Activated T-cell treated with anti-CD3 and anti-CD28 coated beads, Interleukin-2, amount 50 U/mL, for 72 hours (primary cell): Measurements from ENCODE around the gene PALLD. TPM values are rescaled to one million over a fixed set of nuclear protein-coding genes. Genes with fewer than 3 reads are reported as not detected.

Source experiments
- ATAC-seq, 2 donors: fragments of 150-1000 bp; cut with Tn5 transposase; replicated peaks in 1 of 2; 2 replicates each; pipeline ENCODE4 v1.10.0; 2021; ENCODE audit warnings: moderate library complexity in 2 of 2, mild to moderate bottlenecking in 1 of 2
- DNase-seq, 2 donors: peaks; one replicate each; pipeline ENCODE4 v3.0.0; 2021 to 2022; ENCODE audit warnings: mixed read lengths in 1 of 2
- H3K27ac Mint-ChIP-seq: one replicate; pipeline ENCODE4 v1.8.0; 2022; ENCODE audit warnings: mild to moderate bottlenecking, moderate library complexity, mixed read lengths
- H3K27me3 Mint-ChIP-seq: one replicate; pipeline ENCODE4 v1.8.0; 2022; ENCODE audit warnings: low read depth, mixed read lengths
- H3K36me3 Mint-ChIP-seq, 2 donors: one replicate each; pipeline ENCODE4 v1.8.0; 2022; ENCODE audit warnings: mixed read lengths in 2 of 2, mild to moderate bottlenecking in 1 of 2; ENCODE audit not compliant: insufficient read depth in 2 of 2
- H3K4me1 Mint-ChIP-seq: one replicate; pipeline ENCODE4 v1.8.0; 2022; ENCODE audit warnings: low read depth, mixed read lengths
- H3K4me3 Mint-ChIP-seq, 2 donors: one replicate each; pipeline ENCODE4 v1.8.0; 2022; ENCODE audit warnings: mild to moderate bottlenecking in 2 of 2, mixed read lengths in 2 of 2, moderate library complexity in 2 of 2
- H3K9me3 Mint-ChIP-seq, 2 donors: one replicate each; pipeline ENCODE4 v1.8.0; 2022; ENCODE audit warnings: mixed read lengths in 2 of 2
- total RNA-seq, 2 donors: library from RNA; stranded (reverse); gene quantifications; one replicate each; pipeline ENCODE4 v1.2.3, GENCODE V29; 2022

The PALLD gene
- total RNA-seq, 2 donors from 2014 or later: 13.5 to 16.7 TPM

DNA sequence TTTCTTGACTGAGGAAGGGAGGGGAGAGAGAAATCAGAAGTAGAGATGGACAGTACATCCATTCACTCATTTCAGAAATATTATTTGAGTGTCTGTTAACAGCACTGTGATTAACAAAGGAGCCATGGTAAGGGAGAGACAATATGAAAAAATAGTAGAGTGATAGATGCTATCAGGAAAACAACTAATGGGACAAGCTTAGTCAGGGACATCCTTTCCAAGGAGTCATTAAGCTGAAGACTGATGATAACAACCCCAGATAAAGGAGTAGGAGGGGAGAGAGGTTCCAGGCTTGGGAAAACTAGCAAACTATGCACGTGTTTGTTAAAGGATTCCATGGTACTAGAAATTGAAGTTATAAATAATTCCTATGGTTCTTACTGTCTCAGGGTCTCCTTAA, 391.0 kb downstream of the PALLD start:
- peaks cover 1 to 3% of the 10 kb centered on the region in 2 donors for H3K36me3 Mint-ChIP-seq
- ATAC-seq (no peak), DNase-seq (no peak)
- H3K27ac Mint-ChIP-seq: no peak overlapping the region
- no peak overlapping the region for H3K4me3 Mint-ChIP-seq
- no peaks in the 10 kb centered on the region for H3K27me3 Mint-ChIP-seq
- H3K4me1 Mint-ChIP-seq: peaks cover 8% of the 10 kb centered on the region
- no peaks in the 10 kb centered on the region for H3K9me3 Mint-ChIP-seq

DNA sequence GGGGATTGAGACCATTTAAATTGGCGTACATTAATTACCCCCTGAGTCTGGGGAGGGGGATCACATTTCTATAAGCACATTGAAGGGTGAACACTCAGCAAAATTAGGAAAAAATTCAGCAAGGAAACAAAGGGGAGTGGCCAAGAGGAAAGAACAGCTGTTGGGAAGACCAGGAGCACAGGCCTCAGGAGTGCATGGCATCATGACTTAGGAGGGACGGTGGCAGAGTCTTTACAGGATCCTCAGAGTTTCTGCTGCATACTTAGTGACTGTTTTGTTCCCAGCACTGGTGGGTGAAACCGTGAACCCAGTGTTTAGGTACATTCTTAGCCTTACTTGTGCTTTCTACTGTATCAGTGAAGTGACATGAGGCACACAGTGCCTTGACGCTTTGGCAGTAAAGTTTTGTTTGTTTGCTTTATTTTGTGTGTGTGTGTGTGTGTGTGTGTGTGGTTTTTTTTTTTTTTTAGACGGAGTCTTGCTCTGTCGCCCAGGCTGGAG, 391.9 kb downstream of the PALLD start:
- no peaks in the 10 kb centered on the region for H3K9me3 Mint-ChIP-seq
- H3K36me3 Mint-ChIP-seq: peaks cover 1 to 7% of the 10 kb centered on the region in 2 donors
- ATAC-seq (peak in 1 of 2 donors; percentile 49), DNase-seq (no peak)
- H3K4me1 Mint-ChIP-seq: peaks cover 8% of the 10 kb centered on the region
- no peak overlapping the region for H3K4me3 Mint-ChIP-seq
- no peaks in the 10 kb centered on the region for H3K27me3 Mint-ChIP-seq
- no peak overlapping the region for H3K27ac Mint-ChIP-seq

DNA sequence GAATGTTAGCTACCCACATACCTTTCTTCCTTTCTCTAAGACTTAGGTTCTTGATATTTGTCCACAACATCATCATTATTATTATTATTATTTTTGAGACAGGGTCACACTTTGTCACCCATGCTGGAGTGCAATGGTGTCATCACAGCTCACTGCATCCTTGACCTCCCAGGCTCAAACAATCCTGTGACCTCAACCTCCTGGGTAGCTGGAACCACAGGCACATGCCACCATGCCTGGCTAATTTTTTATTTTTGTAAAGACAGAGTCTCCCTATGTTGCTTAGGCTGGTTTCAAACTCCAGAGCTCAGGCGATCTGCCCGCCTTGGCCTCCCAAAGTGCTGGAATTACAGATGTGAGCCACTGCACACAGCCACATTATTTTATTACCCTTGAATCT, 394.2 kb downstream of the PALLD start:
- no peak overlapping the region for H3K4me3 Mint-ChIP-seq
- no peak for ATAC-seq
- H3K27me3 Mint-ChIP-seq: no peaks in the 10 kb centered on the region
- no peak for DNase-seq
- H3K9me3 Mint-ChIP-seq: no peaks in the 10 kb centered on the region
- peaks cover 8% of the 10 kb centered on the region for H3K4me1 Mint-ChIP-seq
- no peak overlapping the region for H3K27ac Mint-ChIP-seq
- H3K36me3 Mint-ChIP-seq: peaks cover 3 to 13% of the 10 kb centered on the region in 2 donors

GRCh38 chr4:168891688-168892087, 394.8 kb downstream of the PALLD start:
- Mint-ChIP-seq H3K4me1 (peaks cover 8% of the 10 kb centered on the region), H3K27ac (no peak overlapping the region), H3K9me3 (no peaks in the 10 kb centered on the region), H3K4me3 (no peak overlapping the region), H3K27me3 (no peaks in the 10 kb centered on the region), H3K36me3 (peaks cover 3 to 13% of the 10 kb centered on the region in 2 donors)
- DNase-seq: no peak
- ATAC-seq: no peak

- no peaks in the 10 kb centered on the region for H3K9me3 Mint-ChIP-seq
- H3K36me3 Mint-ChIP-seq: peaks cover 3 to 13% of the 10 kb centered on the region in 2 donors
- H3K4me1 Mint-ChIP-seq: peaks cover 8% of the 10 kb centered on the region
These were observed 395.6 kb downstream of the PALLD start for GRCh38 chr4:168892475-168892874.

GRCh38 chr4:168893205-168893604, 396.4 kb downstream of the PALLD start:
- peaks cover 7% of the 10 kb centered on the region for H3K4me1 Mint-ChIP-seq
- H3K9me3 Mint-ChIP-seq: no peaks in the 10 kb centered on the region
- DNase-seq (no peak), ATAC-seq (no peak)
- no peak overlapping the region for H3K27ac Mint-ChIP-seq
- no peak overlapping the region for H3K4me3 Mint-ChIP-seq
- no peaks in the 10 kb centered on the region for H3K27me3 Mint-ChIP-seq
- H3K36me3 Mint-ChIP-seq: peaks cover 3 to 13% of the 10 kb centered on the region in 2 donors

More at GRCh38 chr4:168892475-168892874, 395.6 kb downstream of the PALLD start:
- no peak overlapping the region for H3K4me3 Mint-ChIP-seq
- no peak for ATAC-seq
- DNase-seq: no peak
- H3K27ac Mint-ChIP-seq: no peak overlapping the region
- H3K27me3 Mint-ChIP-seq: no peaks in the 10 kb centered on the region

DNA sequence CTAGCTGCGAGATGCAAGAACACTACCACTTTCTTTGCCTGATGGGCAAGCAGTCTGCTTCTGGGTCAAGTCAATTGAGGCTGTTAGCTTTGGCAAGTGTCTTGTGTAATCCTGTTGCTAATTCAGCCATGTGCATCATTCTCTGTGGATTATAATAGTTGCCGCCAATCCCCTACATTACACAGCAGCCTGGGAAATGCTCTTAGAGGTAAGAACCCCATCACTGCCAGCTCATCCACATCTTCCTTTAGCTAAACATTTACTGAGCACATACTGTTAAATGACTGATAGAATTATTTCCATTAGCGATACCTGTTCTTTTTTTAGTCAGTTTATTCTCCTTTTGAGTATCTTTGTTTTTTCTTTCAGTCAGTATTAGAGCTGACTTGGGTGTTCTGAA, 397.0 kb downstream of the PALLD start:
- H3K36me3 Mint-ChIP-seq: peaks cover 3 to 13% of the 10 kb centered on the region in 2 donors
- H3K9me3 Mint-ChIP-seq: no peaks in the 10 kb centered on the region
- no peak overlapping the region for H3K4me3 Mint-ChIP-seq
- DNase-seq (no peak), ATAC-seq (peak in 1 of 2 donors; percentile 44)
- H3K4me1 Mint-ChIP-seq: peaks cover 1% of the 10 kb centered on the region
- no peak overlapping the region for H3K27ac Mint-ChIP-seq
- H3K27me3 Mint-ChIP-seq: no peaks in the 10 kb centered on the region

DNA sequence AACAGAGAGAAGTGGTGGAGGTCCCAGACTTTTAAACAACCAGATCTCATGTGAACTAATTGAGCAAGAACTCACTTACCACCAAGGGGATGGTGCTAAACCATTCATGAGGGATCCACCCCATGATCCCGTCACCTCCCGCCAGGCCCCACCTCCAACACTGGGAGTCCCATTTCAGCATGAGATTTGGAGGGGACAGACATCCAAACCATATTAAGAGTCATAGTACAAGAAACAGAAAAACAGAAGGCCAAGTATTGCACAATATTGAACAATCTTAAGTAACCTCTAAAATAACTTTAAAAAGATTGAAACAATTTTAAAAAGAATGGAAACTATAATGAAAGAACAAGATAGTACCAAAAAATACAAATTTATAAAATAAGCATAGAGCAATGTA, 403.2 kb downstream of the PALLD start:
- ATAC-seq: no peak
- DNase-seq: no peak
- no peak overlapping the region for H3K27ac Mint-ChIP-seq
- H3K4me1 Mint-ChIP-seq: no peaks in the 10 kb centered on the region
- H3K36me3 Mint-ChIP-seq: peaks cover 0 to 2% of the 10 kb centered on the region in 2 donors
- H3K4me3 Mint-ChIP-seq: no peak overlapping the region
- H3K9me3 Mint-ChIP-seq: no peaks in the 10 kb centered on the region
- H3K27me3 Mint-ChIP-seq: no peaks in the 10 kb centered on the region

DNA sequence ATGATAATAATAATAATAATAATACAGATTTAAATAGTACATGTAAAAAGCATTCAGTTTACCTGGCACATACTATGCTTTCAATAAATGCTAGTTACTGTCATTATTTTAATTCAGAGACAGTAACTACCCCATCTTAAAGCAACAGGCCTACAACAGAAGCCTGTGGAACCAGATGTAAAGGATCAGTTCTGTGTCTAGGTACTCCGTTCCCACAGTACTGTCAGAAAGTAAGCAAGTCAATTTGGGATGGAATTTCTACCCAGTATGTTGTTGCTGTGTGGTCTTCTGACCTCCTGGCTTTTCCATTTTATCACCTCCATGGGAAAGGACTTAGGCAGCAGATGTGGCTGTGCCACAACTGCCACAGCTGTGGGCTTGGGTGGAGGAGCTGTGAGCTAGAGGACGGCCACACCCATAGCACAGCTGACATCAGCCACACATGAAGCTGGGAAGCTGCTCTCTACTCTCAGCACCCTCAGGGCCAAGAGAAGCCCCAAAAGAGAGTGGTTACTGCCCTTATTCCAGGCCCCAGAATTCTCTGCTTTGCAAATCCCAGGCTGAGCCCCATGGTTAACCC, 410.4 kb downstream of the PALLD start:
- no peaks in the 10 kb centered on the region for H3K4me1 Mint-ChIP-seq
- no peaks in the 10 kb centered on the region for H3K36me3 Mint-ChIP-seq
- H3K9me3 Mint-ChIP-seq: no peaks in the 10 kb centered on the region
- H3K27me3 Mint-ChIP-seq: no peaks in the 10 kb centered on the region
- H3K4me3 Mint-ChIP-seq: no peak overlapping the region
- no peak overlapping the region for H3K27ac Mint-ChIP-seq
- DNase-seq (no peak), ATAC-seq (no peak)

- Mint-ChIP-seq H3K36me3 (no peaks in the 10 kb centered on the region), H3K27me3 (no peaks in the 10 kb centered on the region), H3K27ac (no peak overlapping the region), H3K4me3 (no peak overlapping the region), H3K4me1 (no peaks in the 10 kb centered on the region), H3K9me3 (no peaks in the 10 kb centered on the region)
- DNase-seq (no peak), ATAC-seq (no peak)
These were observed 411.2 kb downstream of the PALLD start for GRCh38 chr4:168908093-168908492.

GRCh38 chr4:168908851-168909273, 412.0 kb downstream of the PALLD start:
- no peaks in the 10 kb centered on the region for H3K36me3 Mint-ChIP-seq
- no peaks in the 10 kb centered on the region for H3K4me1 Mint-ChIP-seq

GRCh38 chr4:168914095-168914494, 417.2 kb downstream of the PALLD start:
- DNase-seq: no peak
- Mint-ChIP-seq H3K4me1 (no peaks in the 10 kb centered on the region), H3K9me3 (no peaks in the 10 kb centered on the region), H3K27me3 (no peaks in the 10 kb centered on the region), H3K4me3 (no peak overlapping the region), H3K27ac (no peak overlapping the region), H3K36me3 (no peaks in the 10 kb centered on the region)
- ATAC-seq: no peak

More at GRCh38 chr4:168908851-168909273, 412.0 kb downstream of the PALLD start:
- DNase-seq: no peak
- H3K4me3 Mint-ChIP-seq: no peak overlapping the region
- no peak for ATAC-seq
- H3K27me3 Mint-ChIP-seq: no peaks in the 10 kb centered on the region
- H3K9me3 Mint-ChIP-seq: no peaks in the 10 kb centered on the region
- no peak overlapping the region for H3K27ac Mint-ChIP-seq

GRCh38 chr4:168917138-168917779, 420.4 kb downstream of the PALLD start:
- Mint-ChIP-seq H3K9me3 (no peaks in the 10 kb centered on the region), H3K27me3 (no peaks in the 10 kb centered on the region), H3K36me3 (no peaks in the 10 kb centered on the region), H3K27ac (no peak overlapping the region), H3K4me1 (no peaks in the 10 kb centered on the region), H3K4me3 (no peak overlapping the region)
- ATAC-seq (no peak), DNase-seq (peak in 1 of 2 donors; percentile 15)
